ENCODE measurements around the gene SEPHS1. TPM values are rescaled to one million over a fixed set of nuclear protein-coding genes. Genes with fewer than 3 reads are reported as not detected.

The SEPHS1 gene
- total and polyA plus RNA-seq, 12 donors, result 17.6 to 38.9 (median 29.5) TPM

- intact Hi-C loops (cut with DNase I), result no loop called here
- no peak for ATAC-seq
- Histone ChIP-seq H3K36me3 (no peaks in the 10 kb centered on the region), H3K4me3 (no peak overlapping the region), H3K9me3 (peaks cover 0 to 4% (median 0%) of the 10 kb centered on the region in 11 donors), H3K27ac (no peak overlapping the region), H3K4me1 (no peaks in the 10 kb centered on the region), H3K27me3 (peaks cover 0 to 9% (median 0%) of the 10 kb centered on the region in 7 donors)
- no peak for TF ChIP-seq CTCF (IDR thresholded peaks at IDR 0.05)
- WGBS, 2 donors, result 89 to 92% methylated on average over 3 of the region's 3 CpGs
- DNase-seq, result no peak
Measured at GRCh38 chr10:13395540-13395939, 47.4 kb upstream of the SEPHS1 start.

- ATAC-seq (no peak), DNase-seq (no peak)
- no peaks in the 10 kb centered on the region for H3K4me1 ChIP-seq
- H3K27me3 ChIP-seq, result peaks cover 0 to 6% (median 0%) of the 10 kb centered on the region in 7 donors
- H3K36me3 ChIP-seq, result no peaks in the 10 kb centered on the region
- WGBS, 2 donors, result 63 to 64% methylated on average over 4 of the region's 4 CpGs
- TF ChIP-seq CTCF (IDR thresholded peaks at IDR 0.05), result no peak
- H3K9me3 ChIP-seq, result peaks cover 0 to 4% (median 0%) of the 10 kb centered on the region in 11 donors
- no peak overlapping the region for H3K4me3 ChIP-seq
- H3K27ac ChIP-seq, result no peak overlapping the region
- intact Hi-C loops (cut with DNase I), result no loop called here
Measured at GRCh38 chr10:13393640-13394039, 45.5 kb upstream of the SEPHS1 start.

- no peaks in the 10 kb centered on the region for H3K4me1 ChIP-seq
- H3K9me3 ChIP-seq, result peaks cover 0 to 4% (median 0%) of the 10 kb centered on the region in 11 donors
- no peaks in the 10 kb centered on the region for H3K36me3 ChIP-seq
- TF ChIP-seq CTCF (IDR thresholded peaks at IDR 0.05), result no peak
- no peak for ATAC-seq
- WGBS, 2 donors, result 93 to 95% methylated on average over 5 of the region's 5 CpGs
- H3K27me3 ChIP-seq, result peaks cover 0 to 6% (median 0%) of the 10 kb centered on the region in 7 donors
- intact Hi-C loops (cut with DNase I), result no loop called here
- H3K4me3 ChIP-seq, result no peak overlapping the region
- H3K27ac ChIP-seq, result no peak overlapping the region
- no peak for DNase-seq
Measured at GRCh38 chr10:13392701-13393100, 44.6 kb upstream of the SEPHS1 start.

- DNase-seq (peak in 1 of 2 donors; percentile 32), ATAC-seq (peak in 6 of 8 donors; percentile 17 to 81 (median 78))
- no peaks in the 10 kb centered on the region for H3K9me3 ChIP-seq
- WGBS, 2 donors, result 48 to 55% methylated on average over 20 of the region's 20 CpGs
- peaks cover 0 to 14% (median 0%) of the 10 kb centered on the region in 7 donors for H3K27me3 ChIP-seq
- H3K4me3 ChIP-seq, result peak overlapping the region in 4 of 10 donors; percentile 8 to 22 (median 14)
- H3K36me3 ChIP-seq, result no peaks in the 10 kb centered on the region
- H3K27ac ChIP-seq, result peak overlapping the region in 4 of 10 donors; percentile 3 to 60 (median 42)
- no peaks in the 10 kb centered on the region for H3K4me1 ChIP-seq
- no peak for TF ChIP-seq CTCF (IDR thresholded peaks at IDR 0.05)
- intact Hi-C loops (cut with DNase I), result no loop called here
Measured at GRCh38 chr10:13390604-13391522, 42.8 kb upstream of the SEPHS1 start.
